GM18868 (cell line): ENCODE results near the gene LUZP4.
"Not testable (repeated sequence)": the region's sequence is repeated elsewhere in the genome, so short reads cannot be mapped to it uniquely, and the experiment has no call there.

Experiments used
- ATAC-seq: cut with Tn5 transposase; IDR thresholded peaks from one replicate; pipeline ENCODE4 v1.9.1; 2021; ENCODE audit warnings: mild to moderate bottlenecking, moderate library complexity; ENCODE audit not compliant: unreplicated experiment

Gene LUZP4

GRCh38 chrX:115289465-115289864 is at the start of gene LUZP4:
Gene LUZP4 (plus strand): TSS chrX:115289715. CDS start chrX:115289760, 45 bp downstream.
- ATAC-seq = no peak

- ATAC-seq = no peak
Observed at GRCh38 chrX:115251458-115252233, 37.9 kb upstream of the LUZP4 start.

- ATAC-seq = no peak
Observed at GRCh38 chrX:115255003-115255402, 34.5 kb upstream of the LUZP4 start.

- no peak for ATAC-seq
Observed at GRCh38 chrX:115257711-115258110, 31.8 kb upstream of the LUZP4 start.

GRCh38 chrX:115259238-115259875 is 30.2 kb upstream of the LUZP4 start:
- no peak for ATAC-seq

- ATAC-seq = no peak
Observed at GRCh38 chrX:115260330-115260729, 29.2 kb upstream of the LUZP4 start.

- ATAC-seq = no peak
Observed at GRCh38 chrX:115261148-115261547, 28.4 kb upstream of the LUZP4 start.

GRCh38 chrX:115264009-115264408 is 25.5 kb upstream of the LUZP4 start:
- ATAC-seq = no peak

- no peak for ATAC-seq
Observed at GRCh38 chrX:115266300-115266699, 23.2 kb upstream of the LUZP4 start.

- peak; percentile 59 for ATAC-seq
Observed at GRCh38 chrX:115268421-115268820, 21.1 kb upstream of the LUZP4 start.

GRCh38 chrX:115269051-115269683 is 20.3 kb upstream of the LUZP4 start:
- ATAC-seq = no peak

GRCh38 chrX:115284877-115285276 is 4.6 kb upstream of the LUZP4 start:
- ATAC-seq = no peak

GRCh38 chrX:115297189-115297588 is 7.7 kb downstream of the LUZP4 start:
- ATAC-seq = no peak

- ATAC-seq = no peak
Observed at GRCh38 chrX:115311139-115311538, 21.6 kb downstream of the LUZP4 start.

GRCh38 chrX:115311601-115312001 is 22.1 kb downstream of the LUZP4 start:
- no peak for ATAC-seq

GRCh38 chrX:115318139-115318538 is 28.6 kb downstream of the LUZP4 start:
- no peak for ATAC-seq

- ATAC-seq = no peak
Observed at GRCh38 chrX:115322375-115322774, 32.9 kb downstream of the LUZP4 start.

GRCh38 chrX:115324194-115324593 is 34.7 kb downstream of the LUZP4 start:
- ATAC-seq = no peak

- ATAC-seq = not testable (repeated sequence)
Observed at GRCh38 chrX:115329282-115329681, 39.8 kb downstream of the LUZP4 start.

- no peak for ATAC-seq
Observed at GRCh38 chrX:115330498-115331168, 41.1 kb downstream of the LUZP4 start.

GRCh38 chrX:115332832-115333231 is 43.3 kb downstream of the LUZP4 start:
- no peak for ATAC-seq
